Measurements from ENCODE around the gene VAMP5.

The VAMP5 gene

DNA sequence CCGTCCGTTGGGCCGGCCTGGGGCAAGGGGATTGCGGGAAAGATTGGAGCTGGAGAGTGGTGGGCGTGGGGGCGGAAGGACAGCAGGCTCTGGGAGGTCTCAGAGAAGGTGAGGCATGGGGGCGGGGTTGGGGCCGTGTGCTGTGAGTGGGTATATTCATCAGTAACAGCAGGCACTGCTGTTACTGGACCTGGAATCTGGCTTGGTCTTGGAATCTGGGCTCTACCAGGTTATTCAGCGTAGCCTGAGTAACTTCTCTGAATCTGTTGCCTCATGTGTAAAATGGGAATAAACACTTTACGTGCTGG, 11.7 kb downstream of the VAMP5 start:
- no peak for DNase-seq (ENCODE audit: low spot score)
- in situ Hi-C loops (cut with MboI; ENCODE audit: low pct_unique_long_range_greater_than_20kb, low sequenced_read_pairs, unreplicated experiment), result no loop called here
- TF ChIP-seq, protein P1, sequence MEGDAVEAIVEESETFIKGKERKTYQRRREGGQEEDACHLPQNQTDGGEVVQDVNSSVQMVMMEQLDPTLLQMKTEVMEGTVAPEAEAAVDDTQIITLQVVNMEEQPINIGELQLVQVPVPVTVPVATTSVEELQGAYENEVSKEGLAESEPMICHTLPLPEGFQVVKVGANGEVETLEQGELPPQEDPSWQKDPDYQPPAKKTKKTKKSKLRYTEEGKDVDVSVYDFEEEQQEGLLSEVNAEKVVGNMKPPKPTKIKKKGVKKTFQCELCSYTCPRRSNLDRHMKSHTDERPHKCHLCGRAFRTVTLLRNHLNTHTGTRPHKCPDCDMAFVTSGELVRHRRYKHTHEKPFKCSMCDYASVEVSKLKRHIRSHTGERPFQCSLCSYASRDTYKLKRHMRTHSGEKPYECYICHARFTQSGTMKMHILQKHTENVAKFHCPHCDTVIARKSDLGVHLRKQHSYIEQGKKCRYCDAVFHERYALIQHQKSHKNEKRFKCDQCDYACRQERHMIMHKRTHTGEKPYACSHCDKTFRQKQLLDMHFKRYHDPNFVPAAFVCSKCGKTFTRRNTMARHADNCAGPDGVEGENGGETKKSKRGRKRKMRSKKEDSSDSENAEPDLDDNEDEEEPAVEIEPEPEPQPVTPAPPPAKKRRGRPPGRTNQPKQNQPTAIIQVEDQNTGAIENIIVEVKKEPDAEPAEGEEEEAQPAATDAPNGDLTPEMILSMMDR (IDR thresholded peaks at IDR 0.05; ENCODE audit: extremely low read depth, insufficient read depth, missing control alignments), result no peak

DNA sequence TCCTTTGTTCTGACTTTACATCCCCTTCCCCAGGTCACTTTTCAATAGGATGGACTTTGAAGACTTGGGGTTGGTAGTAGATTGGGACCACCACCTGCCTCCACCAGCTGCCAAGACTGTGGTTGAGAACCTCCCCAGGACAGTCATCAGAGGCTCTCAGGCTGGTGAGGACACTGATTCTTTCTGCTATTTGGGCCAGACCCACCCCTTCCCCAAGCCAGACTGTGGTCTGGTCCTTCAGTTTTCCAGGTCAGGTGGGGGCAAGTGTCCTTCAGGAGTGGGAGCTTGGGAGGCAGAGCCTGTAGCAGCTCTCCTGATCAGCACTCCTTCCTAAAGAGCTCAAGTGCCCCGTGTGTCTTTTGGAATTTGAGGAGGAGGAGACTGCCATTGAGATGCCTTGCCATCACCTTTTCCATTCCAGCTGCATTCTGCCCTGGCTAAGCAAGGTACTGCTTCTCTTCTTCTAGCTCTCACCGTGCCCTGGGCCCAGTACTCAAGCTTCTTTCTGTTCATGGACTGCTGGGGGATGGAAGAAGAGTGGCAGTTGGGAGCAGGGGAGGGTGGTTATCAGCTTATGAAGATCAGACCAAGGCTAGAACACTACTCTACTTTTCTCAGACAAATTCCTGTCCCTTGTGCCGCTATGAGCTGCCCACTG, 12.4 kb downstream of the VAMP5 start:
- in situ Hi-C loops (cut with MboI; ENCODE audit: low pct_unique_long_range_greater_than_20kb, low sequenced_read_pairs, unreplicated experiment), result no loop called here
- no peak for DNase-seq (ENCODE audit: low spot score)
- TF ChIP-seq, protein P1 (IDR thresholded peaks at IDR 0.05; ENCODE audit: extremely low read depth, insufficient read depth, missing control alignments), result no peak

GRCh38 chr2:85597241-85597640, 13.0 kb downstream of the VAMP5 start:
- TF ChIP-seq, protein P1 (IDR thresholded peaks at IDR 0.05; ENCODE audit: extremely low read depth, insufficient read depth, missing control alignments), result no peak
- in situ Hi-C loops (cut with MboI; ENCODE audit: low pct_unique_long_range_greater_than_20kb, low sequenced_read_pairs, unreplicated experiment), result no loop called here
- DNase-seq (ENCODE audit: low spot score), result no peak

GRCh38 chr2:85598594-85599340, 14.5 kb downstream of the VAMP5 start:
- in situ Hi-C loops (cut with MboI; ENCODE audit: low pct_unique_long_range_greater_than_20kb, low sequenced_read_pairs, unreplicated experiment), result no loop called here
- TF ChIP-seq, protein P1 (IDR thresholded peaks at IDR 0.05; ENCODE audit: extremely low read depth, insufficient read depth, missing control alignments), result no peak
- DNase-seq (ENCODE audit: low spot score), result no peak

DNA sequence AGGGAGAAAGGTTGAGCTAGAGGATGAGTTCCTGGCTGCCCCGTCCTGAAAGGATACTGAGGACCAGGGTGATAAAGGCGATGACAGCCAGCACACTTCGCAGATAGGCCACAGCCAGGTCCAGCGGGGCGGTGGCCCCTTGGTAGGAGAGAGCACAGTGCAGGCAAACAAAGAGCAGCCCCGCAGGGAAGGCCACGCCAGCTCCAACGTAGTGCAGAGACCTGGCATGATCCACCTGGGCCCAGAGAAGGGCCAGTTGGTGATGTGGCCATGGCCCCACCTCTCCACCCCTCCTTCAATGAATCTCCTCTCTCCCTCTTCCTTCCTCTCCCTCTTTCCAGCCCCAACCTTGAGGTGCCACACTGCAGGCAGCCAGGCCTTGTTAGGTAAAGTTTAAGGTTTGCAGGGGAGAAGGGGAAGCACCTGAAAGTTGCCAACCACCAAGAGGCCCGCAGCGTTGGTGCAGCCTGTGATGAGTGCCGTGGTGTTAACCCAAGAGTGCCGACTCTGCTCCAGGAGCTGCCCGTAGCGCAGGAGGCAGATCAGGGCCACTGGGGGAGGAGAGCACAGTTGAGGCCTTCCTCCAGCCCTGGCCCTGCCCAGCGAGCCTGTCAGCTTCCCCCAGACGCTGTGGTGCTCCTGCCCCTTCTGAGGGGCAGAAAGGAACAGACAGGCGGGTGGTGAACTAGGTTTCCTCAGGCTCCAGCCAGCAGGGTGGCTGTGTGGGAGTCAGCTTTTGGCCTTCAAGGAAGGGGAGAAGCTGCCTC, 15.4 kb downstream of the VAMP5 start:
- TF ChIP-seq, protein P1 (IDR thresholded peaks at IDR 0.05; ENCODE audit: extremely low read depth, insufficient read depth, missing control alignments), result no peak
- in situ Hi-C loops (cut with MboI; ENCODE audit: low pct_unique_long_range_greater_than_20kb, low sequenced_read_pairs, unreplicated experiment), result no loop called here
- no peak for DNase-seq (ENCODE audit: low spot score)

DNA sequence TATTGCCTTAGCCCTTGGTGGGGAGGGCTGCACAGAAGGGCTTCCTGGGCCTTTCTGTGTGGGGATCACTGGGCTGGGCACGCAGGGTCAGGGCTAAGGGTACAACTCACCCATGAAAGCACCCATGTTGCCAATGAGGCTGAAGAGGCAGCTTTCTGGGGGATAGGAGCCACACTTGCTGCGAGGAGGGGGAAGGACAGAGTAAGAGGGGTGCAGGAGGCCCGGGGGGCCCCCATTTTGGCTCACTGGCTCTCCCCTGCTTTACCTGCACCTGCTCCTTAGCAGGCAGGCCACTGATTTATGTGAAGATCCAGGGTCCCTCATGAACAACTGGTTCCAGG, 16.0 kb downstream of the VAMP5 start:
- TF ChIP-seq, protein P1 (IDR thresholded peaks at IDR 0.05; ENCODE audit: extremely low read depth, insufficient read depth, missing control alignments), result no peak
- in situ Hi-C loops (cut with MboI; ENCODE audit: low pct_unique_long_range_greater_than_20kb, low sequenced_read_pairs, unreplicated experiment), result no loop called here
- DNase-seq (ENCODE audit: low spot score), result no peak
